Measurements from ENCODE around the gene SLC30A3.

SLC30A3 gene

GRCh38 chr2:27282892-27283291 is 20.0 kb upstream of the SLC30A3 start:
- Histone ChIP-seq H3K9me3 (ENCODE audit: control insufficient read depth, insufficient read depth, low read length) (no peaks in the 10 kb centered on the region), H4K20me1 (ENCODE audit: control insufficient read depth, insufficient read depth, low read depth, low read length) (no peaks in the 10 kb centered on the region), H3K36me3 (ENCODE audit: control insufficient read depth, low read length) (no peaks in the 10 kb centered on the region), H3K79me2 (ENCODE audit: control insufficient read depth, low read length) (no peaks in the 10 kb centered on the region), H3K4me2 (ENCODE audit: low read length) (no peak overlapping the region), H3K4me3 (ENCODE audit: low read length) (no peak overlapping the region), H3K9me2 (replicated peaks; ENCODE audit: control insufficient read depth, low read length) (no peaks in the 10 kb centered on the region), H3K4me1 (ENCODE audit: control insufficient read depth, low read length) (peaks cover 17% of the 10 kb centered on the region), H3F3A (ENCODE audit: control insufficient read depth, insufficient read depth) (no peaks in the 10 kb centered on the region), H3K27ac (ENCODE audit: low read depth, low read length) (no peak overlapping the region), H3K27me3 (ENCODE audit: control insufficient read depth, low read length) (no peaks in the 10 kb centered on the region)
- TF ChIP-seq, protein P1, sequence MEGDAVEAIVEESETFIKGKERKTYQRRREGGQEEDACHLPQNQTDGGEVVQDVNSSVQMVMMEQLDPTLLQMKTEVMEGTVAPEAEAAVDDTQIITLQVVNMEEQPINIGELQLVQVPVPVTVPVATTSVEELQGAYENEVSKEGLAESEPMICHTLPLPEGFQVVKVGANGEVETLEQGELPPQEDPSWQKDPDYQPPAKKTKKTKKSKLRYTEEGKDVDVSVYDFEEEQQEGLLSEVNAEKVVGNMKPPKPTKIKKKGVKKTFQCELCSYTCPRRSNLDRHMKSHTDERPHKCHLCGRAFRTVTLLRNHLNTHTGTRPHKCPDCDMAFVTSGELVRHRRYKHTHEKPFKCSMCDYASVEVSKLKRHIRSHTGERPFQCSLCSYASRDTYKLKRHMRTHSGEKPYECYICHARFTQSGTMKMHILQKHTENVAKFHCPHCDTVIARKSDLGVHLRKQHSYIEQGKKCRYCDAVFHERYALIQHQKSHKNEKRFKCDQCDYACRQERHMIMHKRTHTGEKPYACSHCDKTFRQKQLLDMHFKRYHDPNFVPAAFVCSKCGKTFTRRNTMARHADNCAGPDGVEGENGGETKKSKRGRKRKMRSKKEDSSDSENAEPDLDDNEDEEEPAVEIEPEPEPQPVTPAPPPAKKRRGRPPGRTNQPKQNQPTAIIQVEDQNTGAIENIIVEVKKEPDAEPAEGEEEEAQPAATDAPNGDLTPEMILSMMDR (IDR thresholded peaks at IDR 0.05; ENCODE audit: low read depth, low read length, poor library complexity, severe bottlenecking) = no peak
- no peak for TF ChIP-seq EZH2phosphoT487 (IDR thresholded peaks at IDR 0.05; ENCODE audit: borderline replicate concordance, low read length)

DNA sequence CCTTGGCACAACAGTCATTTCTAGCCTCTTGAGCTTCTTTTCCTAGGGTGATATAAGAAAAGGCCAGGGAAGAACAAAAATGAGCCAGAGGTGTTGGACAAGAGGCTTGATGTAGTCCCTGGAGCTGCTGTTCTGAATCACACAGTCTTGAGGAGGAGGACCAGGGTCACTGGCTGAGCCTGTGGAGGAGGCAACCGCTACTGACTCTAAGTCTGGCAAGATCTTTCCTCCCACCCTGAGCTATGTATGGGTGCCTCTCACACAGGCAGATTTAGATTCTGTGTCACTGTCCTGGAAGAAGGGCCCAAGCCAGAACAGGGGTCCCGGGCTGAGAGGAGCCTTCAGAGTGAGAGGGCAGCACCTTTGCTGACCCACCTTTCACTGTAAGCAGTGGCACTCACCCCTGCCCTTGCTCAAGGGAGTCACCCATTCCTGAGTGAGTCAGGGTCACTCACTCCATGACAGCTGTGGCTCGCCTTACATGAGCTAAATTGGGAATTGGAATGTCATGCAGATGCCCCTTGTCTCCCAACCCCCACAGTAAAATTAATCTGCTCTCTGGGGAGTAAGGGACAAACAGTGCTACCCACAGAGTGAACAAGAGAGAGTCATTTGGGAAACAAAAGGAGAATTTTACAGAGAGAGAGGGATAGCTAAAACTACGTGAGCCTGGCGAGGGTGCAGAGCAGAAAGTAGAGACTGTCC is 19.2 kb upstream of the SLC30A3 start, which contains the start of gene TRIM54:
Gene TRIM54 (plus strand): TSS at position 575 of the 705 bp plus-strand sequence. CDS start 303 bp downstream, outside the sequence.
- TF ChIP-seq EZH2phosphoT487 (IDR thresholded peaks at IDR 0.05; ENCODE audit: borderline replicate concordance, low read length) = no peak
- TF ChIP-seq, protein P1 (IDR thresholded peaks at IDR 0.05; ENCODE audit: low read depth, low read length, poor library complexity, severe bottlenecking) = no peak
- no peaks in the 10 kb centered on the region for H3F3A ChIP-seq (ENCODE audit: control insufficient read depth, insufficient read depth)
- H3K4me1 ChIP-seq (ENCODE audit: control insufficient read depth, low read length) = peaks cover 17% of the 10 kb centered on the region
- H3K4me3 ChIP-seq (ENCODE audit: low read length) = no peak within 1 kb of the TSS
- no peaks in the 10 kb centered on the region for H3K27me3 ChIP-seq (ENCODE audit: control insufficient read depth, low read length)
- H3K27ac ChIP-seq (ENCODE audit: low read depth, low read length) = no peak within 1 kb of the TSS
- H3K9me2 ChIP-seq (replicated peaks; ENCODE audit: control insufficient read depth, low read length) = no peaks in the 10 kb centered on the region
- H3K36me3 ChIP-seq (ENCODE audit: control insufficient read depth, low read length) = no peaks in the 10 kb centered on the region
- no peak within 1 kb of the TSS for H3K4me2 ChIP-seq (ENCODE audit: low read length)
- no peaks in the 10 kb centered on the region for H4K20me1 ChIP-seq (ENCODE audit: control insufficient read depth, insufficient read depth, low read depth, low read length)
- no peaks in the 10 kb centered on the region for H3K9me3 ChIP-seq (ENCODE audit: control insufficient read depth, insufficient read depth, low read length)
- no peaks in the 10 kb centered on the region for H3K79me2 ChIP-seq (ENCODE audit: control insufficient read depth, low read length)

- peaks cover 17% of the 10 kb centered on the region for H3K4me1 ChIP-seq (ENCODE audit: control insufficient read depth, low read length)
- no peaks in the 10 kb centered on the region for H4K20me1 ChIP-seq (ENCODE audit: control insufficient read depth, insufficient read depth, low read depth, low read length)
- no peaks in the 10 kb centered on the region for H3K9me3 ChIP-seq (ENCODE audit: control insufficient read depth, insufficient read depth, low read length)
- H3K27ac ChIP-seq (ENCODE audit: low read depth, low read length) = no peak overlapping the region
- H3F3A ChIP-seq (ENCODE audit: control insufficient read depth, insufficient read depth) = no peaks in the 10 kb centered on the region
- no peaks in the 10 kb centered on the region for H3K79me2 ChIP-seq (ENCODE audit: control insufficient read depth, low read length)
- no peak overlapping the region for H3K4me3 ChIP-seq (ENCODE audit: low read length)
- no peaks in the 10 kb centered on the region for H3K9me2 ChIP-seq (replicated peaks; ENCODE audit: control insufficient read depth, low read length)
- H3K4me2 ChIP-seq (ENCODE audit: low read length) = no peak overlapping the region
- TF ChIP-seq EZH2phosphoT487 (IDR thresholded peaks at IDR 0.05; ENCODE audit: borderline replicate concordance, low read length) = no peak
- TF ChIP-seq, protein P1 (IDR thresholded peaks at IDR 0.05; ENCODE audit: low read depth, low read length, poor library complexity, severe bottlenecking) = no peak
- no peaks in the 10 kb centered on the region for H3K36me3 ChIP-seq (ENCODE audit: control insufficient read depth, low read length)
- no peaks in the 10 kb centered on the region for H3K27me3 ChIP-seq (ENCODE audit: control insufficient read depth, low read length)
Observed at GRCh38 chr2:27281442-27281841, 18.6 kb upstream of the SLC30A3 start.

All from DOHH2 (cell line).